Ovary (tissue), 3 donors: ENCODE measurements around the gene GABBR2.

Experiments used
- POLR2A ChIP-seq: fragments of 450-650 bp; IDR thresholded peaks from one replicate; pipeline ENCODE4 v1.6.1; 2017; ENCODE audit warnings: antibody characterized with exemption, mild to moderate bottlenecking, moderate library complexity
- TF ChIP-seq, protein P1 (sequence below), 3 donors: fragments of 450-650 bp in 2 of 3; fragments of 200-600 bp in 1 of 3; IDR thresholded peaks; one replicate each; pipeline versions ENCODE4 v1.5.1 to v1.8.0; 2016 to 2022; ENCODE audit warnings: antibody characterized with exemption in 3 of 3, mild to moderate bottlenecking in 1 of 3
- donor health status: DM: no; HTN: no; CAD: no.

DNA sequence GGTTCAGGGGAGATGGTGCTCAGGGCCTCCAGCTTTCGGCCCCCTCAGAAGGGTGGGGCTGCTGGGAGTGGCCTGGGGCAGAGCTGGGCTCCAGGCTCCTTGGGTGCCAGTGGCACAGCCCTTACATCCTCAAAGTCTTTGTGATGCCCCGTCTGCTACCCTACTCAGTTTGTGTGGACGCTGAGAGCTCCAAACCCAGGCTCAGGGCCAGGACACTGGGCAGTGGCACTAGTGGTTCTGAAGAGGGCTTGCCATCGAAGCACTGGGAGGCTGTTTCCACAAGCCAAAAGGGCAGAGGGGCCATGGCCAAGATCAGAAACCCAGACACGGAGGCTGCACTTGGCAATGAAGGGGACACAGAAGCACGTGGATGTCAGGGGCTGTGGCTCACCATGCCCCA, 99.1 kb downstream of the GABBR2 start:
- TF ChIP-seq, protein P1, sequence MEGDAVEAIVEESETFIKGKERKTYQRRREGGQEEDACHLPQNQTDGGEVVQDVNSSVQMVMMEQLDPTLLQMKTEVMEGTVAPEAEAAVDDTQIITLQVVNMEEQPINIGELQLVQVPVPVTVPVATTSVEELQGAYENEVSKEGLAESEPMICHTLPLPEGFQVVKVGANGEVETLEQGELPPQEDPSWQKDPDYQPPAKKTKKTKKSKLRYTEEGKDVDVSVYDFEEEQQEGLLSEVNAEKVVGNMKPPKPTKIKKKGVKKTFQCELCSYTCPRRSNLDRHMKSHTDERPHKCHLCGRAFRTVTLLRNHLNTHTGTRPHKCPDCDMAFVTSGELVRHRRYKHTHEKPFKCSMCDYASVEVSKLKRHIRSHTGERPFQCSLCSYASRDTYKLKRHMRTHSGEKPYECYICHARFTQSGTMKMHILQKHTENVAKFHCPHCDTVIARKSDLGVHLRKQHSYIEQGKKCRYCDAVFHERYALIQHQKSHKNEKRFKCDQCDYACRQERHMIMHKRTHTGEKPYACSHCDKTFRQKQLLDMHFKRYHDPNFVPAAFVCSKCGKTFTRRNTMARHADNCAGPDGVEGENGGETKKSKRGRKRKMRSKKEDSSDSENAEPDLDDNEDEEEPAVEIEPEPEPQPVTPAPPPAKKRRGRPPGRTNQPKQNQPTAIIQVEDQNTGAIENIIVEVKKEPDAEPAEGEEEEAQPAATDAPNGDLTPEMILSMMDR (IDR thresholded peaks at IDR 0.05): no peak
- TF ChIP-seq POLR2A: no peak
